ENCODE data around the gene RAD9A. TPM values are rescaled to one million over a fixed set of nuclear protein-coding genes. Genes with fewer than 3 reads are reported as not detected.
A peak's percentile ranks its signal among the peaks of the same experiment; 100 is the strongest.

RAD9A gene
- total and polyA plus RNA-seq, 2 of the 4 experiments (the other 2 are of a cell fraction) = 2.0 to 10.3 TPM

DNA sequence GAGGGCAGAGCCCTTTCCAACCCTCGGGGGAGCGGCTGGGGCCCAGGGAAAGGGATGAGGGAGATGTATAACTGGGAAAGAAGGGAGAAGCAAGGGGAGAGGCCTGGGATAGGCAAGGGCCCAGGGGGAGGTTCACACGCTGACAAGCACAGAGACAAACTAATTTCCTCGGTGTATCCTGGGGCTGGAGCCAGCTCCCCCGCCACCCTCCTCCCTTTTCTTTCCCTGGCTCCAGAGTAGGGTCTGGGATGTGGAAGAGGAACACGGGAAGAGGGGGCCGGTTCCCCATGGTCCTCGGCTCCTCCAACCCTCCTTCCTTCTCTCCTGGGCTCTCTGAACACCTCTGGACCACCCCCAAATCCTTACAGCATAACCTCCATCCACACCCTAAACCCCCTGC, 25.2 kb upstream of the RAD9A start:
- Histone ChIP-seq H3K27ac (ENCODE audit: insufficient read depth, low read length) (peak overlapping the region; percentile 80), H3K18ac (ENCODE audit: low read depth, low read length) (peak overlapping the region; percentile 50), H3K14ac (replicated peaks; ENCODE audit: low read depth, low read length) (peak overlapping the region; percentile 60), H2BK120ac (ENCODE audit: low read depth, low read length) (peak overlapping the region; percentile 73), H3K4me3 (ENCODE audit: insufficient read depth, low read depth, low read length) (no peak overlapping the region), H3K36me3 (ENCODE audit: control insufficient read depth, insufficient read depth, low read length) (peaks cover 26% of the 10 kb centered on the region), H2BK5ac (ENCODE audit: low read depth, low read length, poor library complexity, severe bottlenecking) (peak overlapping the region; percentile 47), H3K9me3 (ENCODE audit: control insufficient read depth, insufficient read depth, low read length) (no peaks in the 10 kb centered on the region), H3K56ac (ENCODE audit: extremely low read depth, insufficient read depth, low read length) (no peak overlapping the region), H3K27me3 (ENCODE audit: control insufficient read depth, insufficient read depth, low read length) (no peaks in the 10 kb centered on the region), H3K4ac (ENCODE audit: low read depth, low read length) (peak overlapping the region; percentile 87), H2AK5ac (ENCODE audit: low read depth, low read length) (peak overlapping the region; percentile 79; the same call in 1 of the 2 replicates), H3K23ac (ENCODE audit: low read depth, low read length) (peak overlapping the region; percentile 22; the same call in 1 of the 2 replicates), H3K79me1 (ENCODE audit: low read depth in 1 of 2, low read length in 2 of 2) (peaks cover 5 to 74% of the 10 kb centered on the region in 2 experiments; a peak in 3 of 4 replicates), H4K8ac (ENCODE audit: low read depth in 2 of 2, low read length in 2 of 2) (peak overlapping the region; percentile 0 to 71; a peak in 2 of 4 replicates), H3K9me1 (ENCODE audit: insufficient read depth, low read length) (peaks cover 46% of the 10 kb centered on the region), H2AFZ (replicated peaks; ENCODE audit: low read length, poor library complexity) (peak overlapping the region; percentile 4), H3K9ac (ENCODE audit: low read depth, low read length) (peak overlapping the region; percentile 20), H3K4me1 (ENCODE audit: control insufficient read depth, insufficient read depth, low read length) (peaks cover 48% of the 10 kb centered on the region), H4K20me1 (ENCODE audit: insufficient read depth, low read length) (peaks cover 62% of the 10 kb centered on the region), H4K5ac (ENCODE audit: low read depth, low read length) (peak overlapping the region; percentile 81), H4K91ac (ENCODE audit: insufficient read depth, low read depth, low read length) (peak overlapping the region; percentile 81), H2BK15ac (ENCODE audit: low read depth, low read length) (peak overlapping the region; percentile 29; the same call in 1 of the 3 replicates), H3K4me2 (ENCODE audit: low read depth, low read length) (peak overlapping the region; percentile 56), H2BK20ac (ENCODE audit: low read depth, low read length) (0 out of 2 replicates have a peak overlapping the region, but pooled peaks have one; percentile 26), H2AK9ac (replicated peaks; ENCODE audit: low read depth, low read length, poor library complexity) (peak overlapping the region; percentile 80)
- peak; percentile 15 for ATAC-seq (ENCODE audit: low read depth)
- dilution Hi-C loops (cut with HindIII; ENCODE audit: low sequenced_read_pairs, unreplicated experiment) = no loop called here
- no TSS peak for BruUV-seq (replicated peaks)
- ChIA-PET CTCF (no interaction called here), POLR2A (ENCODE audit: unreplicated experiment) (no interaction called here)
- in situ Hi-C loops (cut with MboI; ENCODE audit: low sequenced_read_pairs) = no loop called here
- TF ChIP-seq, protein P1, sequence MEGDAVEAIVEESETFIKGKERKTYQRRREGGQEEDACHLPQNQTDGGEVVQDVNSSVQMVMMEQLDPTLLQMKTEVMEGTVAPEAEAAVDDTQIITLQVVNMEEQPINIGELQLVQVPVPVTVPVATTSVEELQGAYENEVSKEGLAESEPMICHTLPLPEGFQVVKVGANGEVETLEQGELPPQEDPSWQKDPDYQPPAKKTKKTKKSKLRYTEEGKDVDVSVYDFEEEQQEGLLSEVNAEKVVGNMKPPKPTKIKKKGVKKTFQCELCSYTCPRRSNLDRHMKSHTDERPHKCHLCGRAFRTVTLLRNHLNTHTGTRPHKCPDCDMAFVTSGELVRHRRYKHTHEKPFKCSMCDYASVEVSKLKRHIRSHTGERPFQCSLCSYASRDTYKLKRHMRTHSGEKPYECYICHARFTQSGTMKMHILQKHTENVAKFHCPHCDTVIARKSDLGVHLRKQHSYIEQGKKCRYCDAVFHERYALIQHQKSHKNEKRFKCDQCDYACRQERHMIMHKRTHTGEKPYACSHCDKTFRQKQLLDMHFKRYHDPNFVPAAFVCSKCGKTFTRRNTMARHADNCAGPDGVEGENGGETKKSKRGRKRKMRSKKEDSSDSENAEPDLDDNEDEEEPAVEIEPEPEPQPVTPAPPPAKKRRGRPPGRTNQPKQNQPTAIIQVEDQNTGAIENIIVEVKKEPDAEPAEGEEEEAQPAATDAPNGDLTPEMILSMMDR (conservative IDR thresholded peaks at IDR 0.05; ENCODE audit: low read depth, low read length) = no peak
- no peak for TF ChIP-seq MXI1 (IDR thresholded peaks at IDR 0.05; ENCODE audit: borderline replicate concordance, low read depth, low read length)
- TF ChIP-seq NFE2L2 (IDR thresholded peaks at IDR 0.05; ENCODE audit: low read depth, low read length) = no peak
- TF ChIP-seq, protein P2, sequence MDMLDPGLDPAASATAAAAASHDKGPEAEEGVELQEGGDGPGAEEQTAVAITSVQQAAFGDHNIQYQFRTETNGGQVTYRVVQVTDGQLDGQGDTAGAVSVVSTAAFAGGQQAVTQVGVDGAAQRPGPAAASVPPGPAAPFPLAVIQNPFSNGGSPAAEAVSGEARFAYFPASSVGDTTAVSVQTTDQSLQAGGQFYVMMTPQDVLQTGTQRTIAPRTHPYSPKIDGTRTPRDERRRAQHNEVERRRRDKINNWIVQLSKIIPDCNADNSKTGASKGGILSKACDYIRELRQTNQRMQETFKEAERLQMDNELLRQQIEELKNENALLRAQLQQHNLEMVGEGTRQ (IDR thresholded peaks at IDR 0.05; ENCODE audit: low read depth, low read length) = no peak
- TF ChIP-seq CEBPB (IDR thresholded peaks at IDR 0.05; ENCODE audit: low read depth, low read length) = no peak
- TF ChIP-seq SMC3 (IDR thresholded peaks at IDR 0.05; ENCODE audit: low read depth, low read length) = no peak
- TF ChIP-seq CHD1 (IDR thresholded peaks at IDR 0.05; ENCODE audit: low read depth, low read length) = no peak
- no peak for TF ChIP-seq RFX5 (IDR thresholded peaks at IDR 0.05; ENCODE audit: low read depth, low read length)
- TF ChIP-seq RAD21 (IDR thresholded peaks at IDR 0.05; ENCODE audit: low read length) = no peak
- no peak for TF ChIP-seq POLR2A (IDR thresholded peaks at IDR 0.05; ENCODE audit: low read depth, low read length)
- TF ChIP-seq, protein P3, sequence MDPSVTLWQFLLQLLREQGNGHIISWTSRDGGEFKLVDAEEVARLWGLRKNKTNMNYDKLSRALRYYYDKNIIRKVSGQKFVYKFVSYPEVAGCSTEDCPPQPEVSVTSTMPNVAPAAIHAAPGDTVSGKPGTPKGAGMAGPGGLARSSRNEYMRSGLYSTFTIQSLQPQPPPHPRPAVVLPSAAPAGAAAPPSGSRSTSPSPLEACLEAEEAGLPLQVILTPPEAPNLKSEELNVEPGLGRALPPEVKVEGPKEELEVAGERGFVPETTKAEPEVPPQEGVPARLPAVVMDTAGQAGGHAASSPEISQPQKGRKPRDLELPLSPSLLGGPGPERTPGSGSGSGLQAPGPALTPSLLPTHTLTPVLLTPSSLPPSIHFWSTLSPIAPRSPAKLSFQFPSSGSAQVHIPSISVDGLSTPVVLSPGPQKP (IDR thresholded peaks at IDR 0.05; ENCODE audit: borderline replicate concordance, low read depth, low read length) = no peak
- TF ChIP-seq BHLHE40 (IDR thresholded peaks at IDR 0.05; ENCODE audit: low read depth, low read length) = no peak
- DNase-seq = no peak
- intact Hi-C loops (cut with micrococcal nuclease) = no loop called here
- WGBS, 2 experiments (ENCODE audit: extremely low coverage in 2 of 2, insufficient read length in 1 of 2) = no CpG with 5 or more reads among the region's 8 CpGs
